Skeletal muscle tissue (tissue), 4 donors: ENCODE measurements around the gene ABAT. TPM values are rescaled to one million over a fixed set of nuclear protein-coding genes. Genes with fewer than 3 reads are reported as not detected.
"Not testable (repeated sequence)": the region's sequence is repeated elsewhere in the genome, so short reads cannot be mapped to it uniquely, and the experiment has no call there.

Experiments
- H3K27ac ChIP-seq: one replicate; pipeline ENCODE4 v1.7.0; 2013; ENCODE audit warnings: mild to moderate bottlenecking, low read depth, low read length, inconsistent platforms
- H3K27me3 ChIP-seq, 3 donors: one replicate each; pipeline ENCODE4 v1.7.0; 2013; ENCODE audit warnings: low read length in 3 of 3; ENCODE audit not compliant: control insufficient read depth in 3 of 3, insufficient read depth in 3 of 3
- H3K36me3 ChIP-seq, 3 donors: one replicate each; pipeline ENCODE4 v1.7.0; 2013; ENCODE audit warnings: low read length in 3 of 3; ENCODE audit not compliant: control insufficient read depth in 3 of 3, insufficient read depth in 3 of 3
- H3K4me1 ChIP-seq, 3 donors: one replicate each; pipeline ENCODE4 v1.7.0; 2013; ENCODE audit warnings: low read length in 3 of 3, mild to moderate bottlenecking in 3 of 3; ENCODE audit not compliant: control insufficient read depth in 3 of 3, insufficient read depth in 3 of 3
- H3K4me3 ChIP-seq, 3 donors: one replicate each; pipeline ENCODE4 v1.7.0; 2013; ENCODE audit warnings: low read length in 3 of 3
- H3K9ac ChIP-seq, 3 donors: one replicate each; pipeline ENCODE4 v1.7.0; 2013; ENCODE audit warnings: low read length in 3 of 3, mild to moderate bottlenecking in 3 of 3, moderate library complexity in 2 of 3, low read depth in 1 of 3
- H3K9me3 ChIP-seq, 3 donors: one replicate each; pipeline ENCODE4 v1.7.0; 2013; ENCODE audit warnings: low read length in 3 of 3; ENCODE audit not compliant: control insufficient read depth in 3 of 3
- total RNA-seq: library from RNA; depleted of rRNA; stranded (reverse); fragments of >200 nt; gene quantifications from one replicate; pipeline ENCODE4 v1.2.3, GENCODE V29; 2014
- donor health status: Osteomylitis.

The ABAT gene
- total RNA-seq, 1 donor from 2014 or later = 13.6 TPM

- H3K27me3 ChIP-seq = no peaks in the 10 kb centered on the region
- peaks cover 0 to 5% (median 0%) of the 10 kb centered on the region in 3 donors for H3K4me1 ChIP-seq
- H3K9me3 ChIP-seq = no peaks in the 10 kb centered on the region
- H3K9ac ChIP-seq = no peak overlapping the region
- no peak overlapping the region for H3K4me3 ChIP-seq
- no peak overlapping the region for H3K27ac ChIP-seq
- peaks cover 0 to 3% (median 0%) of the 10 kb centered on the region in 3 donors for H3K36me3 ChIP-seq
Observed at GRCh38 chr16:8736123-8736668, 61.8 kb downstream of the ABAT start.

GRCh38 chr16:8739151-8739550 lies 64.7 kb downstream of the ABAT start:
- Histone ChIP-seq H3K4me1 (peaks cover 0 to 6% (median 5%) of the 10 kb centered on the region in 3 donors), H3K9me3 (no peaks in the 10 kb centered on the region), H3K27ac (no peak overlapping the region), H3K36me3 (peaks cover 0 to 3% (median 0%) of the 10 kb centered on the region in 3 donors), H3K27me3 (no peaks in the 10 kb centered on the region), H3K9ac (no peak overlapping the region), H3K4me3 (no peak overlapping the region)

- Histone ChIP-seq H3K9ac (no peak overlapping the region), H3K9me3 (no peaks in the 10 kb centered on the region), H3K4me1 (peaks cover 0 to 6% (median 5%) of the 10 kb centered on the region in 3 donors), H3K27ac (no peak overlapping the region), H3K36me3 (peaks cover 0 to 3% (median 0%) of the 10 kb centered on the region in 3 donors), H3K27me3 (no peaks in the 10 kb centered on the region), H3K4me3 (no peak overlapping the region)
Observed at GRCh38 chr16:8739989-8740704, 65.7 kb downstream of the ABAT start.

- Histone ChIP-seq H3K4me1 (peaks cover 0 to 6% (median 5%) of the 10 kb centered on the region in 3 donors), H3K36me3 (peaks cover 0 to 3% (median 0%) of the 10 kb centered on the region in 3 donors), H3K27ac (no peak overlapping the region), H3K27me3 (no peaks in the 10 kb centered on the region), H3K9me3 (no peaks in the 10 kb centered on the region), H3K4me3 (no peak overlapping the region), H3K9ac (no peak overlapping the region)
Observed at GRCh38 chr16:8740775-8741355, 66.4 kb downstream of the ABAT start.

GRCh38 chr16:8741636-8742035 lies 67.2 kb downstream of the ABAT start:
- no peak overlapping the region for H3K27ac ChIP-seq
- H3K4me1 ChIP-seq = peaks cover 0 to 6% (median 5%) of the 10 kb centered on the region in 3 donors
- no peak overlapping the region for H3K9ac ChIP-seq
- H3K27me3 ChIP-seq = no peaks in the 10 kb centered on the region
- H3K4me3 ChIP-seq = no peak overlapping the region
- H3K9me3 ChIP-seq = no peaks in the 10 kb centered on the region
- no peaks in the 10 kb centered on the region for H3K36me3 ChIP-seq

GRCh38 chr16:8742068-8742467 lies 67.7 kb downstream of the ABAT start:
- H3K9me3 ChIP-seq = no peaks in the 10 kb centered on the region
- peaks cover 0 to 3% (median 0%) of the 10 kb centered on the region in 3 donors for H3K36me3 ChIP-seq
- peak overlapping the region in 1 of 3 donors; percentile 17 for H3K9ac ChIP-seq
- peak overlapping the region in 1 of 3 donors; percentile 31 for H3K4me3 ChIP-seq
- H3K4me1 ChIP-seq = peaks cover 0 to 6% (median 5%) of the 10 kb centered on the region in 3 donors
- no peaks in the 10 kb centered on the region for H3K27me3 ChIP-seq
- no peak overlapping the region for H3K27ac ChIP-seq

- not testable (repeated sequence) for H3K27me3 ChIP-seq, H3K4me1 ChIP-seq, H3K36me3 ChIP-seq
Observed at GRCh38 chr16:8748944-8749343, 74.5 kb downstream of the ABAT start.

GRCh38 chr16:8751481-8752311 lies 77.3 kb downstream of the ABAT start:
- Histone ChIP-seq H3K4me3 (no peak overlapping the region), H3K9ac (no peak overlapping the region), H3K36me3 (peaks cover 0 to 6% (median 6%) of the 10 kb centered on the region in 3 donors), H3K4me1 (no peaks in the 10 kb centered on the region), H3K27ac (no peak overlapping the region), H3K27me3 (no peaks in the 10 kb centered on the region), H3K9me3 (no peaks in the 10 kb centered on the region)

More at GRCh38 chr16:8748944-8749343, 74.5 kb downstream of the ABAT start:
- H3K9me3 ChIP-seq, H3K4me3 ChIP-seq, H3K9ac ChIP-seq, H3K27ac ChIP-seq: not testable (repeated sequence)

- Histone ChIP-seq H3K4me3 (no peak overlapping the region), H3K36me3 (peaks cover 1 to 6% (median 5%) of the 10 kb centered on the region in 3 donors), H3K27me3 (no peaks in the 10 kb centered on the region), H3K4me1 (no peaks in the 10 kb centered on the region), H3K27ac (no peak overlapping the region), H3K9me3 (no peaks in the 10 kb centered on the region), H3K9ac (no peak overlapping the region)
Observed at GRCh38 chr16:8752706-8753105, 78.3 kb downstream of the ABAT start.
